ENCODE data around the gene YBX1. TPM values are rescaled to one million over a fixed set of nuclear protein-coding genes. Genes with fewer than 3 reads are reported as not detected.

Gene YBX1
- total RNA-seq, 1 donor from 2014 or later, result 741 TPM

DNA sequence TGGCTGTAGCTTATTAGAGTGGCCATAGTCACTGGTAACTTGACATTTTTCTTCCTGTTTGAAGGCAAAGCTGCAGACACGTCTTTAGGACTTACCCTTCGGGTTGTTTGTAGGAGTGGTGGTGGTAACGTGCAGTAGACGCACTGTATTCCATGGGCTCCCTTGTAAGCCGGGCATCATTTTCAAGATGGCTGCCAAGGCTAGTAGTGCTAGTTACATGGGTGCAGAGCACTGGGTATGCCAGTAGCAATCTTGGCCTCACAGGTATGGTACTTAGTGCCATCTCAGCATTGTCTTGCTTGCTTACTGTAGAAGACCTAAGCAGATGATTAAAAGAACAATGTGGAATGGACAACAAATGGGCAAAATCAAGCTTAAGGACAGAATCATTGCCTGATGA is 1.9 kb downstream of the YBX1 start:
- Mint-ChIP-seq H3K9me3 (ENCODE audit: unreplicated experiment) (no peaks in the 10 kb centered on the region), H3K4me3 (ENCODE audit: unreplicated experiment) (peak overlapping the region; percentile 96), H3K27ac (ENCODE audit: unreplicated experiment) (peak overlapping the region; percentile 48), H3K36me3 (ENCODE audit: low read depth, unreplicated experiment) (peaks cover 6% of the 10 kb centered on the region), H3K27me3 (ENCODE audit: unreplicated experiment) (peaks cover 8% of the 10 kb centered on the region), H3K4me1 (ENCODE audit: unreplicated experiment) (peaks cover 34% of the 10 kb centered on the region)
- no peak for DNase-seq (ENCODE audit: low spot score)
- TF ChIP-seq, protein P1, sequence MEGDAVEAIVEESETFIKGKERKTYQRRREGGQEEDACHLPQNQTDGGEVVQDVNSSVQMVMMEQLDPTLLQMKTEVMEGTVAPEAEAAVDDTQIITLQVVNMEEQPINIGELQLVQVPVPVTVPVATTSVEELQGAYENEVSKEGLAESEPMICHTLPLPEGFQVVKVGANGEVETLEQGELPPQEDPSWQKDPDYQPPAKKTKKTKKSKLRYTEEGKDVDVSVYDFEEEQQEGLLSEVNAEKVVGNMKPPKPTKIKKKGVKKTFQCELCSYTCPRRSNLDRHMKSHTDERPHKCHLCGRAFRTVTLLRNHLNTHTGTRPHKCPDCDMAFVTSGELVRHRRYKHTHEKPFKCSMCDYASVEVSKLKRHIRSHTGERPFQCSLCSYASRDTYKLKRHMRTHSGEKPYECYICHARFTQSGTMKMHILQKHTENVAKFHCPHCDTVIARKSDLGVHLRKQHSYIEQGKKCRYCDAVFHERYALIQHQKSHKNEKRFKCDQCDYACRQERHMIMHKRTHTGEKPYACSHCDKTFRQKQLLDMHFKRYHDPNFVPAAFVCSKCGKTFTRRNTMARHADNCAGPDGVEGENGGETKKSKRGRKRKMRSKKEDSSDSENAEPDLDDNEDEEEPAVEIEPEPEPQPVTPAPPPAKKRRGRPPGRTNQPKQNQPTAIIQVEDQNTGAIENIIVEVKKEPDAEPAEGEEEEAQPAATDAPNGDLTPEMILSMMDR (IDR thresholded peaks at IDR 0.05; ENCODE audit: unreplicated experiment), result no peak

GRCh38 chr1:42686418-42686817 is 4.2 kb downstream of the YBX1 start:
- Mint-ChIP-seq H3K9me3 (ENCODE audit: unreplicated experiment) (no peaks in the 10 kb centered on the region), H3K36me3 (ENCODE audit: low read depth, unreplicated experiment) (peaks cover 6% of the 10 kb centered on the region), H3K27ac (ENCODE audit: unreplicated experiment) (no peak overlapping the region), H3K27me3 (ENCODE audit: unreplicated experiment) (peaks cover 8% of the 10 kb centered on the region), H3K4me3 (ENCODE audit: unreplicated experiment) (no peak overlapping the region), H3K4me1 (ENCODE audit: unreplicated experiment) (peaks cover 32% of the 10 kb centered on the region)
- no peak for DNase-seq (ENCODE audit: low spot score)
- TF ChIP-seq, protein P1 (IDR thresholded peaks at IDR 0.05; ENCODE audit: unreplicated experiment), result no peak

- TF ChIP-seq, protein P1 (IDR thresholded peaks at IDR 0.05; ENCODE audit: unreplicated experiment), result no peak
- Mint-ChIP-seq H3K4me3 (ENCODE audit: unreplicated experiment) (no peak overlapping the region), H3K9me3 (ENCODE audit: unreplicated experiment) (no peaks in the 10 kb centered on the region), H3K4me1 (ENCODE audit: unreplicated experiment) (peaks cover 17% of the 10 kb centered on the region), H3K36me3 (ENCODE audit: low read depth, unreplicated experiment) (peaks cover 3% of the 10 kb centered on the region), H3K27ac (ENCODE audit: unreplicated experiment) (no peak overlapping the region), H3K27me3 (ENCODE audit: unreplicated experiment) (no peaks in the 10 kb centered on the region)
- DNase-seq (ENCODE audit: low spot score), result no peak
These were observed 7.7 kb downstream of the YBX1 start for GRCh38 chr1:42689912-42690311.

DNA sequence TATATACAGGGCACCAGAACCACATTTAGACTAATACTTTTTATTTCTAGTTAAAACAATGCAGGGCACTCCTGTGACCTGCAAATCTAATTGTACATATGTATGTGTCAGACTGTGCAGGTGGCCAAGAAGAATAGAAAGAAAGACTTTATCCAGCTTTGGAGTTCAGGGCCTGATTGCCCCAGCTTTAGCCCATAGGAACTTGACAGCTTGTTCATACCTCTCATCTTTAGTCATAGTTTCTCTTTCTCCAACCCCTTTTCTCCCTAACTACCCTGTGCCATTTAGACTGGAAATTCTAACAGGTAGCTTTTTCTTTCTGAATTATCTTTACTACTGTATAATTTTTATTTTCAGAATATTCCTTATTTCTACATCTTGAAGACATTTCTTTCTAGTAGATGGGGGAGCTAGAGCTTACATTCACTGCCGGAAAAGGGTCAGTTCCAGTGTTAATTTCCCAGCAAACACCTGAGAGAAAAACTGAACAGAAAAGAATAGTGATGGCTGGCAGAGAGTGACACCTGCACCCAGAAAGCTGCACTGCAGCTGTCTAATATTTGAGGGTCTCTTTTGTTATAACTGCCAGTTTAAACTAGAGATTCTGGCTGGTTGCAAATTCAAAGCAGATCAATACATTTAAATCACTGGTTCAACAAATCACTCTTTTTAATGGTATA is 8.4 kb downstream of the YBX1 start:
- no peak overlapping the region for H3K4me3 Mint-ChIP-seq (ENCODE audit: unreplicated experiment)
- peaks cover 11% of the 10 kb centered on the region for H3K4me1 Mint-ChIP-seq (ENCODE audit: unreplicated experiment)
- H3K36me3 Mint-ChIP-seq (ENCODE audit: low read depth, unreplicated experiment), result peaks cover 10% of the 10 kb centered on the region
- H3K27ac Mint-ChIP-seq (ENCODE audit: unreplicated experiment), result no peak overlapping the region
- H3K27me3 Mint-ChIP-seq (ENCODE audit: unreplicated experiment), result no peaks in the 10 kb centered on the region
- TF ChIP-seq, protein P1 (IDR thresholded peaks at IDR 0.05; ENCODE audit: unreplicated experiment), result no peak
- H3K9me3 Mint-ChIP-seq (ENCODE audit: unreplicated experiment), result no peaks in the 10 kb centered on the region
- DNase-seq (ENCODE audit: low spot score), result no peak

DNA sequence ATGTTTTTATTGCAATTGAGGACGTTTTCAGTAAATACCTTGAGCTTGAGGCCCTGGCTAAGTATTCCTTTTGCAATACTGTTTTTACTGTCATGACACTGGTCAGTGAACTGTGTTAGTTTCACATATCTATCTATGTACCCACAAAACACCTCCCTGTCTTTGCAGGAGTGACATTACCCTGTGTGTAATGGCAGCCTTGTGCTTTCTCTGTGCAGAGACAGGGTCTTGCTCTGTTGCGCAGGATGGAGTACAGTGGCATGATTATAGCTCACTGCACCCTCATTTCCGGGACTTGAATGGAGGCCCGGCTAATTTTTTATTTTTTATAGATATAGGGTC is 8.9 kb downstream of the YBX1 start:
- no peaks in the 10 kb centered on the region for H3K9me3 Mint-ChIP-seq (ENCODE audit: unreplicated experiment)
- DNase-seq (ENCODE audit: low spot score), result no peak
- H3K27me3 Mint-ChIP-seq (ENCODE audit: unreplicated experiment), result no peaks in the 10 kb centered on the region
- H3K4me1 Mint-ChIP-seq (ENCODE audit: unreplicated experiment), result peaks cover 11% of the 10 kb centered on the region
- no peak overlapping the region for H3K27ac Mint-ChIP-seq (ENCODE audit: unreplicated experiment)
- TF ChIP-seq, protein P1 (IDR thresholded peaks at IDR 0.05; ENCODE audit: unreplicated experiment), result no peak
- peaks cover 15% of the 10 kb centered on the region for H3K36me3 Mint-ChIP-seq (ENCODE audit: low read depth, unreplicated experiment)
- H3K4me3 Mint-ChIP-seq (ENCODE audit: unreplicated experiment), result no peak overlapping the region

All from endothelial cell (in vitro differentiated cells).